ENCODE data around the gene BEAN1. TPM values are rescaled to one million over a fixed set of nuclear protein-coding genes. Genes with fewer than 3 reads are reported as not detected.

Gene BEAN1
- polyA plus RNA-seq, 1 of the 3 experiments (the other 2 are of a cell fraction), result 0.07 TPM

- POLR2A ChIA-PET, result no interaction called here
These were observed 26.4 kb upstream of the BEAN1 start for GRCh38 chr16:66400503-66401380.

GRCh38 chr16:66401610-66402009 is 25.5 kb upstream of the BEAN1 start:
- Histone ChIP-seq H3K9ac (no peak overlapping the region), H3K27ac (ENCODE audit: low read depth in 2 of 2, low read length in 1 of 2) (no peak overlapping the region), H3K9me2 (no peaks in the 10 kb centered on the region), H3K4me1 (ENCODE audit: control insufficient read depth in 1 of 2, insufficient read depth in 2 of 2, low read depth in 1 of 2, low read length in 1 of 2) (no peaks in the 10 kb centered on the region; a peak in 2 of 4 replicates), H3K27me3 (ENCODE audit: insufficient read depth) (no peaks in the 10 kb centered on the region), H4K20me1 (ENCODE audit: insufficient read depth) (no peaks in the 10 kb centered on the region), H3K36me3 (replicated peaks in 1 of 2; ENCODE audit: control insufficient read depth in 1 of 2, insufficient read depth in 2 of 2, low read length in 1 of 2) (no peaks in the 10 kb centered on the region), H3K9me3 (no peaks in the 10 kb centered on the region), H2AFZ (ENCODE audit: low read depth) (no peak overlapping the region), H3F3A (replicated peaks; ENCODE audit: insufficient read depth) (no peaks in the 10 kb centered on the region), H3K79me2 (ENCODE audit: insufficient read depth) (no peaks in the 10 kb centered on the region), H3K4me3 (ENCODE audit: low read depth in 2 of 2, low read length in 1 of 2) (no peak overlapping the region), H3K4me2 (no peak overlapping the region)
- ChIA-PET POLR2A (no interaction called here), CTCF (interaction anchor here (15.6 kb wide), 1 partner anchor 77 kb away, joined by 299 read pairs; no protein-coding TSS in a partner anchor)
- no peak for DNase-seq
- no peak for TF ChIP-seq IRF3 (IDR thresholded peaks at IDR 0.05; ENCODE audit: low read depth, low read length)
- no peak for TF ChIP-seq YY1 (IDR thresholded peaks at IDR 0.05; ENCODE audit: low read depth)
- TF ChIP-seq FOSL2 (IDR thresholded peaks at IDR 0.05; ENCODE audit: borderline replicate concordance, low read depth), result no peak
- no peak for TF ChIP-seq FOXM1 (IDR thresholded peaks at IDR 0.05; ENCODE audit: low read depth)
- TF ChIP-seq GABPA (IDR thresholded peaks at IDR 0.05; ENCODE audit: low read depth), result no peak
- WGBS (ENCODE audit: low lambda C conversion rate), result 85% methylated on average over 4 of the region's 11 CpGs

More at GRCh38 chr16:66400503-66401380, 26.4 kb upstream of the BEAN1 start:
- H3K4me2 ChIP-seq, result no peak overlapping the region
- H3K4me3 ChIP-seq (ENCODE audit: low read depth in 2 of 2, low read length in 1 of 2), result no peak overlapping the region
- CTCF ChIA-PET, result interaction anchor here (1.2 to 15.6 kb wide), 2 partner anchors 43 to 78 kb away, joined by 3 to 299 read pairs; no protein-coding TSS in a partner anchor
- H3K4me1 ChIP-seq (ENCODE audit: control insufficient read depth in 1 of 2, insufficient read depth in 2 of 2, low read depth in 1 of 2, low read length in 1 of 2), result no peaks in the 10 kb centered on the region; a peak in 1 of 4 replicates
- no peak overlapping the region for H3K27ac ChIP-seq (ENCODE audit: low read depth in 2 of 2, low read length in 1 of 2)
- no peaks in the 10 kb centered on the region for H3K36me3 ChIP-seq (replicated peaks in 1 of 2; ENCODE audit: control insufficient read depth in 1 of 2, insufficient read depth in 2 of 2, low read length in 1 of 2)
- no peaks in the 10 kb centered on the region for H3K79me2 ChIP-seq (ENCODE audit: insufficient read depth)
- no peaks in the 10 kb centered on the region for H3K27me3 ChIP-seq (ENCODE audit: insufficient read depth)
- H4K20me1 ChIP-seq (ENCODE audit: insufficient read depth), result no peaks in the 10 kb centered on the region
- H2AFZ ChIP-seq (ENCODE audit: low read depth), result no peak overlapping the region
- DNase-seq, result no peak
- no peak for TF ChIP-seq REST (IDR thresholded peaks at IDR 0.05; ENCODE audit: low read depth, low read length)
- H3K9me2 ChIP-seq, result no peaks in the 10 kb centered on the region
- H3K9ac ChIP-seq, result no peak overlapping the region
- no peaks in the 10 kb centered on the region for H3K9me3 ChIP-seq
- no peaks in the 10 kb centered on the region for H3F3A ChIP-seq (replicated peaks; ENCODE audit: insufficient read depth)
- 92% methylated on average over 15 of the region's 20 CpGs for WGBS (ENCODE audit: low lambda C conversion rate)

Data from SK-N-SH (cell line).